GM19043 (cell line): ENCODE data around the gene RCBTB2.

Source experiments
- ATAC-seq: cut with Tn5 transposase; IDR thresholded peaks from one replicate; pipeline ENCODE4 v1.9.1; 2021; ENCODE audit warnings: low read depth; ENCODE audit not compliant: unreplicated experiment

Gene RCBTB2

DNA sequence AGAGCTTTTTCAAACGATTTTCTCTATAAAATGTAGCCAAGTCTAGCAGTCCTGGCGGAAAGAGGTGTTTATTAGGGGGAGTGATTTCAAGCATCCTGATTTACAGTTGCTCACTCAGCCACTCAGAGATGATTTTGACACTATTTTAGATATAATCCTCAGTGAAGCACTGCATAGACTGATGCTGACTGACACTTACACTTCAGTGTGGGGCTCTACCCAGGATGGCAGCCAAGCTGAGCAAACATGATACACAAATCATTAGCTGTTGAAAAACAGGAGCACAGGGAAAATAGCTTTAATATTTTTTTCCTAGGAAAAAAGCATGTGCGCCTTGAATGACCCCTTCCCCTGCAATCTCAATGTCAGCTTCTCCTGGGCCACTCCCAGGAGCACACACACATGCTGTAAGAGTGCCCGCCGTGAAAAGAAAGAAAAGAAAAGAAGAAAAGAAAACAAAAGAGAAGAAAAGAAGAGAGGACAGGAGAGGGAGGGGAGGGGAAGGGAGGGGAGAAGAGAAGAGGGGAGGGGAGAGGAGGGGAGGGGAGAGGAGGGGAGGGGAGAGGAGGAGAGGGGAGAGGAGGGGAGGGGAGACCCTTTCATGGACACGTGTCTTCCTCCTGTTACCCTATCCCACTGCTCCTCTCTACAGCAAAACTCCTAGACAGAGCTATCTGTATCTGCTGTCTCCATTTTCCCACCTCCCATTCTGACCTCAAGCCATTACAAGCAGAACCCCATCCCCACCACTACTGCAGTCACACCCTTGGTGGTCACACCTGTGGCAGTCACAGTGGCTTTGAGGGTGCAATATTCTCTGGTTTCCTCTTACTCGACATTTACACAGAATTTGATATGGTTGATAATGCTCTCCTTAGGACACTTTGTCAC is 36.4 kb downstream of the RCBTB2 start:
- ATAC-seq: no peak

DNA sequence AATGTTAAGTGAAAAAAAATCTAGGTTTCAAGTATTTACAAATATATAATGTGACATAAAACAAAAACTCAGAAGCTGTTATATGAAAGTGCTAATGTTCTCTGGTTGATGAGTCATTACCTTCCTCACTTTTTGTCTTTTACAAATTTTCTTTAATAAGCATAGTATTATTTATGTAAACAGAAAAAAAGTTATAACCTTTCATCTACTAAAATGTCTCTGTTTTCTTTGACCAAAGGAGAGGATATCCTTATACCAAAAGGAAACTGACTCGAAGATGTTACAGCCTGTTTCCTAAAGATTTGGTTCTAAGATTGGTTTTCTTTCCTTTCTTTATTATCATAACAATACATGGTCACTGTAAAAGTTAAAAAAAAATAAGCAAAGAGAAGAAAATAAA is 38.0 kb downstream of the RCBTB2 start:
- no peak for ATAC-seq

DNA sequence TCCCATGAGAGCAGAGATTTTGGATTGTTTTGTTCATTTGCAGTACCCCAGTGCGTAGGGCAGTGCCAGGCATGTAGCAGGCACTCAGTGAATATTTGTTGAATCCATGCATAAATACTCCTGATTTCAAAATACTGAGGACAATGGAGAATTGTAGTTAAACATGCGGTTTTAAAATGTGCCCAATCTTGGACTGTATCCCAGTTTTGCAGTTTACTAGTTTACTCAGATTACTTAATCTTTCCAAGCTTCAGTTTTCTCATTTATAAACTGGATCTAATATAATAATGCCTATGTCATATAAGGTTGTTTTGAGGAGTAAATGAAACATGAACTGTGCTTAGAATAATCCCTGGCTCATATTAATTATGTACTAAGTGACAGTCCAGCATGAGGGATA is 39.0 kb downstream of the RCBTB2 start:
- ATAC-seq: no peak

DNA sequence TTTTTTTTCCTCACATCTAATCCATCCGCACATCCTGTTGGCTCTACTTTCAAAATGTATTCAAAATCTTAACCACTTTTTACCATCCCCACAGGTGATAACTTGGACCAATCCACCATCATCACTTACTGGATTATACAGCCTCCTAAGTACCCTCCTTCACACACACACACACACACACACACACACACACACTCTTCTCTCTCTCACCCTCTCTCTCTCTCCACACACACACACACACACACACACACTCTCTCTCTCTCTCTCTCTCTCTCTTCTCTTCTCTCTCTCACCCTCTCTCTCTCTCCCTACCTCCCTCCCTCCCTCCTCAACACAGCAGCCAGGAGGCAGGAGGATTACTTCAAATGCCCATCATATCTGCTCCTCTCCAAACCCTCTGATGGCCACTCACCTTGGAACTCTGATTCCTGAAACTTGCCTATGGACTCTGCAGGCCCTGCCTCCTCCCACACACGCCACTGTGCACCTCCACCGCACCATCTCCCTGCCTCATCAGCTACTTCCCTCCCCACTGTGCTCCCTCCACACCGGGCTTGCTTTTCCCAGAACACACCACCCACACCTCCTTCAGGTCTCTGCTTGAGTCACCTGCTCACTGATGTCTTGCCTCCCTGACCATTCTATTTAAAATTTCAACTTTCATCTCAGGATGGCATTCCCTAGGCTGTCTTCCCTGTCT is 39.7 kb downstream of the RCBTB2 start:
- ATAC-seq: no peak

DNA sequence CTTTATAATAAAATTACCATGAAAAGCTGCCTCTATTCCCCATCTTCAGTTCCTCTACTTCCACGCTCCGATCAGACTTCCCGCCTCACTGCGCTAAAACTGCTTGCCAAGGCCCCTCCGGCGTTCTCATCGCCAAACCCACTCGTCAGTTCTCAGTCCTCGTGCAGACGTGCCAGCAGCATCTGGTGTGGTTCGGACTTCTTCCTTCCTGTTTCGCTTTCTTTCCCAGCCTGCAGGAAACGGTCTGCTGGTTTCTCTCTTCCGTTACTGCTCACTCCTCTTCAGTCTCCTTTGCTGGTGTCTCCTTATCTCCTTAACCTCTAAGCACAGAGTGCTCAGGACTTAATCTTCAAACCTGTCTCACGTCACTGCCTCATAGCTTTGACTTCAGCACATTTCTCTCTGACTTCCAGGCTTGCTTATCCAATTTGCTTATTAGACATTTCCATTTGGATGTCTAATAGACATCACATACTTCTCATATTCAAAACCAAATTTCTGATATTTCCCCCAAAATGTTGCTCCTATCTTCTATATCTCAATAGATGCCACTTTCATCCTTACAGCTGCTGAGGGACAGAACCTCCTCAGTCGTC is 40.3 kb downstream of the RCBTB2 start:
- peak; percentile 73 for ATAC-seq

DNA sequence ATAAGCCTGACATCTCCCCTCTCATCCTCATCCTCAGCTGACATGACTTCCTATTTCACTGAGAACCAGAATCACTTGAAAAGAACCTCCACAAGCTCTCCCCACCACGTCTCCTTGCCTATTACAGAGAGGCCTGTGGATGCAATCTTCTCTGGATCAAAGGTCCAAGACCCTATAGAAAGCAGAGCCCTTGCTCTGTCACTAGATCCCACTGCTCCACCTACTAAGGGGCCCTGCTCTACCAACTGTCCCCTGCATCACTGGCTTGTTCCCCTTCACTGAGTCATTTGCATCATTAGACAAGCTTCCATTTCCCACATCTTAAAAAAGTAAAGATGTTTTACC is 40.8 kb downstream of the RCBTB2 start:
- ATAC-seq: peak; percentile 47

DNA sequence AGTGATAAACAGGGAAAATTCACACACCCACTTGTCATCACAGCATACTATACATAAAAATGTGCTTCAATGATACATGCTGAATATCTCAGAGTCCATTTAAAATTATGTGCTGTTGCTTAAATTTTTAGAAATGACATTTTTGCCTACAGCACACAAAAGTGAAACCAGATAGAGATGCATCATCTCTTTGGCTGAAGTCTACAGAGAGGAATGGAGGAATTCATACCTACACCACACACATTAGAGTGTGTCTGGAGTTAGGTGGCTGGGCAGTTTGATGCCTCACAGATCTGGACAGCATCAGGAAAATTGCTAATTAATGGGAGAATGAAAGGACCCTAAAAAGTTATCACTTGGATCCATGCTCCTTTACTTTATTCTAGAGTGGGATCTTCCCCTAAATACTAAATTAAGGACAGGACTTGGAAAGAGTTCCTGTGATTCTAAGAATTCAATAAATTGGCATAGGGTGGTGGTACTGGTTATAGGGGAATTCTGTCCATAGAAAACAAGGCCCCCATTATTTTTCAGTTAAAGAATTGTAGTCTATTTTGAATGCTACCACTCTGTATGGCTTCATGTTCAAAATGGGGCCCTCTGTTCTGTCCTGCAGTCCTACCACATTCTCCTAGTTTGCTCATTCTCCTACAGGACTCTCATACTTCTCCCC is 41.3 kb downstream of the RCBTB2 start:
- ATAC-seq: no peak

DNA sequence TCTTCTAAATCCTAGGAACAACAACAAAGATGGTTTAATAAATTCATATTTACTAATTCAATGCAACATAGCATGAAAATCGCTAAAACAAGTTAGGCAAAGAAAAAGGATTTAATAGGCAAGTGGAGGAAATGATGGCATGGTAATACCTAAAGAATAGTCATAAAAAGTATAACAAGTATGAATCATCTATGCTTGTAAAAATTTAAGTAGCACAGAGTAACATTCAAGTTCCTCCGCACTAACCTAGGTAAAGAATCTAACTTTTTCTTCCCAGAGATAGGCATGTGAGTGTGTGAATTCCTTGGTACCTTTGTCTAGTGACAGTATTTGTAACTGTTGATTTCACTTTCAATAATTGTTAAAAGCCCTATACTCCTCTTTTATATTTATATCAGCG is 42.6 kb downstream of the RCBTB2 start:
- ATAC-seq: no peak

DNA sequence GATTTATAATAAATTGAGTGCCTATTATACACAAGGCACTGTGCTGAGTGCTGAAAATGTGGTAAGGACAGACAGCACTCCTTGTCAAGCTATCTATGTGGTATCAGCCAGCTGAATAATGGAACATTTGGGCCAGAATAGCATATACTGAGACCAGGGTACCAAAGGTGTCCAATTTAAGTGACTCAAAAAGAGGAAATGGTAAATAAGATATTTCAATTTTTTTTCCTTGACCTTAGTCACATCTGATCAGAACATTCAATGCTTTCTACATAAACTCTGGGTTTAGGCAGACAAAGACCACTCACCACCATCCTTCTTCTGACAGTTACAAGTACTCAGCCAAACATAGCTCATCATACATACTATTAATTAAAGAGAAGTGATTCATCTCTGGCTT is 43.2 kb downstream of the RCBTB2 start:
- ATAC-seq: no peak

DNA sequence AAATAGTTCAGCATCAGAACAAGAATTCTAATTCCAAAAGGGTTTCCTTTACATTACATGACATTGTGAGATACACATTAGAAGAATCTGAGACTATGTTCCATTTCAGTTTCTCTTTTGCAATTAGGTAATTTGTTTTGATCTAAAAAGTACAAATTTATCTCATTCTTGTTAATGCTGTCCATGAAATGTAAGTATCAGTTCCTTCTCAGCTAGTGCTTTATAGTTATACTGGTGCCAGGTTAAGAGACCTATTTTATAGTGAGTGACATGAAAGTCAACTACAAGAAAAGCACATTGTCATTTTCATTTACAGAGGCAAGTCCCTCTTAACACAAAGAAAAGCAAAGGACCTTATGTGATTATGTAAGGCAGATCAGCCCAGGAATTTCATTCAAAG is 43.9 kb downstream of the RCBTB2 start:
- ATAC-seq: no peak

DNA sequence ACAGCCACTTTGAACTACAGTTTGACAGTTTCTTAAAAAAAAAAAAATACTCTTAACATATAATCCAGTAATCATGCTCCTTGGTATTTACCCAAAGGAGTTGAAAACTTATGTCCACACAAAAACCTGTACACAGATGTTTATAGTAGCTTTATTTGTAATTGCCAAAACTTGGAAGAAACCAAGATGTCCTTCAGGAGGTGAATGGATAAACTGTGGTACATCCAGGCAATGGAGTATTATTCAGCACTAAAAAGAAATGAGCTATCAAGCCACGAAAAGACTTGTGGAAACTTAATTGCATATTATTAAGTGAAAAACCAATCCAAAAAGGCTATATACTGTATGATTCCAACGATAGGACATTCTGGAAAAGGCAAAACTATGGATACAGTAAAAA is 44.9 kb downstream of the RCBTB2 start:
- ATAC-seq: no peak

DNA sequence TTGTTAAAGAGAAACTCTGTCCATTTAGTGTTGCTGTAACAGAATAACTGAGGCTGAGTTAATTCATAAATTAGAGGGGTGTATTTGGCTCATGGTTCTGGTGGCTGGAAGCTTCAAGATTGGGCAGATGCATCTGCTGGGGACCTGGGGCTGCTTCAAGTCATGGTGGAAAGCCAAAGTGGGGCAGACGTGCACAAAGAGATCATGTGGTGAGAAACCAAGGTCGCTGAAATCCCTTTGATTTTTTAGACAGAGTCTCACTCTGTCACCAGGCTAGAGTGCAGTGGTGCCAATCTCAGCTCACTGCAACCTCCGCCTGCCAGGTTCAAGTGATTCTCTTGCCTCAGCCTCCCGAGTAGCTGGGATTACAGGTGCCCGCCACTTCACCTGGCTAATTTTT is 46.0 kb downstream of the RCBTB2 start:
- ATAC-seq: no peak

DNA sequence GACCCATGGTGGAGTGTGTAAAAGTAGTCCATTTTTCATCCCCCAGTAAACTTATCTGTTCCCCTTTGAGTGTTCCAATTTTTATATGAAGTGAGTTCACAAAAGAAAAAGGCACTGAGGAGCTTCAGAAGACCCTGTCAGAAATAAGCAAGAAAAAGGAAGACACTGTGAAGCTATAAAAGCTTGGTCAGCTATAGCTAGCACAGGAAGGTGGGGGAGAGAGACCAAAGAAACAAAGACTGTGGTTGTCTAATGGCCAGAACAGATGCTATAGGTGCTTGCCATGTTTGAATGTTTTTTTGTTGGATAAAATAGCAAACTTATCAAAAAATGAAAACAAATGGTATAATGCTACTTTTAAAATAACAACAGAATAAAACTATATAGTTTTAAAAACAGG is 46.5 kb downstream of the RCBTB2 start:
- ATAC-seq: no peak

DNA sequence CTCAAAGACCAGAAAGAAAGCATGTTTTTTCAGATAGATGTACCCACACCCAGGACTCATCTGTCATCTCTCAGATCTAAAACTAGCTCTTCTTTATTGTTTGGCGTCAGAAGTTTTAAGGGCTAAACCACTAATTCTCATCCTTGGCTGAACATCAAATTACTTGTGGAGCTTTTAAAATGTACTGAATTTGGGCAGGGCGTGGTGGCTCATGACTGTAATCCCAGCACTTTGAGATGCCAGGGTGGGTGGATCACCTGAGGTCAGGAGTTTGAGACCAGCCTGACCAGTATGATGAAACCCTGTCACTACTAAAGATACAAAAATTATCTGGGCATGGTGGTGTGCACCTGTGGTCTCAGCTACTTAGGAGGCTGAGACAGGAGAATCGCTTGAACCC is 47.4 kb downstream of the RCBTB2 start:
- no peak for ATAC-seq

DNA sequence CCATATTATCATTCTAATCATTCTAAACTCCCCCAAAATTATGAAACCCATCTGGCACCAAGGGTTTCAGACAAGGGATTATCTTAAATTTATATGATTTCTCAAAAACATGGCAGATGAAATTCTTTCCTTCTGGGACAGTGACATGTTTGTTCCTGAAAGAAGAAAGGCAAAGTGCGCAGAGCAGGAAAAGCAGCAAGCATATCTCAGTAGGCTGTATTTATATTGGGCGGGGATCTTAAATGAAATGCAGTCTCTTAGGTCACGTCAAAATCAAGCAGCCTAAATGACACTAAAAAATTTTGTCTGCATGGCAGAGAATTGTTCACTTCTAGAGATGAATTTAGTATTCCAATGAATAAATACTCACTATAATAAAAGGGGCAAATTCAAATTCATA is 49.3 kb downstream of the RCBTB2 start:
- no peak for ATAC-seq

DNA sequence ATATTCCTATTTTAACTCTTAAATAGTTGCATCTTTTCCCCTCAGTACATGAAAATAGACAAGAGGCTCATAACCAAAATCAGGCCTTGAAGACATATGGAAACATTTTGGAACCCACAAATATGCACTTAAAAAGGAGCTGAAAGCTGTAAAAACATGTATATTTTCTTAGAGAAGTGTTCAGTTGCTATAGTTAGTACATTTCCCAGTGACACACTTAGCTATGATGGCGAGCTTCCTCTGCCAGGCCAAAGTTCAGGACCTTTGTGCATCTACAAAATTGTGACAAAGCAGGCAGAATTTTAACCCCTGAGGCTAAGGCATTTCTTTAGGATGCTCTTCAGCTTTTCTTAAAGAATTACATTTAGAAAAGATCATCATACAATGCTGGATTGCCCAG is 54.5 kb downstream of the RCBTB2 start:
- ATAC-seq: no peak

DNA sequence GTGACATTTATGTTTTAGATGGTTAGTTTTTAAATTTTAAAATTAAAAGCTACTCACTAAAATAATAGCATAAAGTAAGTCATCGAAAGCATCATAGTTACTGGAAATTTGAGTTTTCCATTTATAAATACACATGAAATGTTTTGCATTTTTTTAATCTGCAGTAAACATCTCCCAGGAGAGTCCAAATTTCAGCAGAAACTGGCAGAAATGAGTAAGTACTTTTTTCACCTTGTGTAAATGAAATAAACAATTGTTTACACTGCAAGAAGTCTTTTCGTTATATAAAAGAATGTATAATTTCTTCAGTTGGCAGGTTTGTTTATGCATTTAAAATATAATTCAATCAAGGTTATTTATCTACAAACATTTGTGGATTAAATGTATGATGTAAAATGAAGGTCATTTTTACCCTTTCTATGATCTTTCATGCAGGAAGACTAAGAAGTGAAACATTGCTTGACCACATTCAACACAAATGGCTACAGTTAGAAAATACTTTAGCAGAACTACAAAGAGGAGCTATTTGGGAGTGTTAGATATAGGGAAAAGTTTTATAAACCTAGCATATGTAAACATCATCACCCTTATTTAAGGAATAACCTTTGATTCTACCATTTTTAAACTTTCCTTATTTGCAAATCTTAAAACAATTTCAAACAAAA is 55.6 kb downstream of the RCBTB2 start:
- peak; percentile 57 for ATAC-seq

DNA sequence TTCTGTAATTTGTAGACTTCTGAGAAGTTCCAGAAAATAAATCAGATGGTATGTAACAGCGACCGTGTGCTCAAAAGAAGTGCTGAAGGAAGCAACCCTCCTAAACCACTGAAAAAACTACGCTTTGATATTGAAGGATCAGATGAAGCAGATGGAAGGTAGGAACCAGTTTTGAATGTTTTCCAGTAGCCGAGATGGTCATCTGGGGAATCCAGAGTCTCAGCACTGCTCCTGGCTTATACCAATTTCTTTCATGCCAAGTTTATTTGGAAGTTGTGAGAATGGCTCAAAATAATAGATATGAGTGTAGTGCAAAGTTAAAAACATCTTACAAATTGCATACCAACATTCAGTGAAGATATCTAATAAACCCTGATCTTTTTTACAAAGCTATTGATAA is 56.2 kb downstream of the RCBTB2 start:
- ATAC-seq: no peak

DNA sequence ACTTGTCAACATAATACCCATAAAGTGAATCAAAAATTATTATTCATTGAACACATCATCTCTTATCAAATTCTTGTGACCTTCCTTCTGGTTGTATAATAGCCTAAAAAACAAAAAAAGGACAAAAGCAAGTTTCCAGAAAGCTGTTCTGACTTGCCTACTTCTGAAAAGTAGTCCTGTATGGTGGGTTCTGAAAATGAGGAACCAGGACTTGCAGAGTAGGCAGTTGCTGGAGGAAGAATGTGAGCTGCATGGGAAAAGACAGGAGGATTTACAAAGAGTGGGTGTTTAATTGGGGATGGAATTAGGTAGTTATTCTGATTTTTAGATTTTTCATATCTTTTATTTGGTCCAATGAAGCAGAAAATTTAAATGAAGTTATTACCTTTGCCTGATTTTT is 56.7 kb downstream of the RCBTB2 start:
- ATAC-seq: no peak

DNA sequence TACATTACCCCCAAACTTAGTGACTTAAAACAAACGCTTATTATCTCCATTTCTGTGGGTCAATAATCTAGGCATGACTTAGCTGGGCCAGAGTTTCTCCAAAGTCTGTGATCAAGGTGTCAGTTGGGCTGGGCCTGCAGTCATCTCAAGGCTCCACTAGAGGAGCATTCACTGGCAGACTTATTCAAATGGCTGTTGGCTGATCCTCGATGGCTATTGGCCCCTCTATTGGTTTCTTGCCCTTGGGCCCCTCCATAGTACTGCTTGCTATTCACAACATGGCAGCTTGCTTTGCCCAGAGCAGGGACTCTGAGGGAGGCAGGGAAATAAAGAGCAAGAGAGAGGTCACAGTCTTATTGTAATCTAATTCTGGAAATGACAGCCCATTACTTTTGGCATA is 57.6 kb downstream of the RCBTB2 start:
- no peak for ATAC-seq
